GM18511 (cell line): Measurements from ENCODE around the gene TMEM135.
"Not testable (repeated sequence)": the region's sequence is repeated elsewhere in the genome, so short reads cannot be mapped to it uniquely, and the experiment has no call there.

Source experiments
- ATAC-seq: cut with Tn5 transposase; IDR thresholded peaks from one replicate; pipeline ENCODE4 v1.9.1; 2021; ENCODE audit warnings: mild to moderate bottlenecking, moderate library complexity; ENCODE audit not compliant: unreplicated experiment

Gene TMEM135

DNA sequence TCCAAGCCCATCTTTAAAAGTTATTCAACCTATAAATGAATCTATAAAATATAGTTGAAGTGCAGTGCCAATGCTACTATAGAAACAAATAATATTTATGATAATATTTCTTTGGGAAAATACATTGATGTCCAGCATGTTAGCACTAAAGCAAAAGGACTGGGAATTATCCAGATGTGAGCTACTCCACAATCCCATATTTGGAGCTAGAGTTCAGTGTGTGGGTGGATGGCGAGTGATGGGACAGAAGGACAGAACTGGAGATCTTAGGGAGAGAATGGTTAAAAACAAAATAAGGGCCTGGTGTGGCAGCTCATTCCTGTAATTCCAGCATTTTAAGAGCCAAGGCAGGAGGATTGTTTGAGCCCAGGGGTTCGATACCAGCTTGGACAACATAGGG, 216.8 kb downstream of the TMEM135 start:
- no peak for ATAC-seq

DNA sequence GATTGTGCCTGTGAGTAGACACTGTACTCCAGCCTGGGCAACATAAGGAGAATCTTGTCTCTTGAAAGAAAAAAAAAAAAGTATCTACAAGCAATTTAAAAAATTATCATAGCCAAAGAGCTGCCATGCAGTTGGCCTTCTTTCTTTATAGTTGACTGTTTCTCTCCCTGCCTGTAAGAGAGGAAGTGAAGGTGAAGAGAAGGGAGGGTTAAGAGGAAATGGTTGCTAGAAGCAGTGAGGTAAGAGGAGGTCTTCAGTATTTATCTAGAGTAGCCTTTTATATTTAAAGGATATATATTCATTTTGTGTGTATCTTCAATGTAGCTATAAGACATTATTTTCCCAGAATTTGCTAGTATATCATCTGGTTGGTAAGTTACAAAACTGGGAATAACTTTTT, 217.9 kb downstream of the TMEM135 start:
- ATAC-seq: no peak

DNA sequence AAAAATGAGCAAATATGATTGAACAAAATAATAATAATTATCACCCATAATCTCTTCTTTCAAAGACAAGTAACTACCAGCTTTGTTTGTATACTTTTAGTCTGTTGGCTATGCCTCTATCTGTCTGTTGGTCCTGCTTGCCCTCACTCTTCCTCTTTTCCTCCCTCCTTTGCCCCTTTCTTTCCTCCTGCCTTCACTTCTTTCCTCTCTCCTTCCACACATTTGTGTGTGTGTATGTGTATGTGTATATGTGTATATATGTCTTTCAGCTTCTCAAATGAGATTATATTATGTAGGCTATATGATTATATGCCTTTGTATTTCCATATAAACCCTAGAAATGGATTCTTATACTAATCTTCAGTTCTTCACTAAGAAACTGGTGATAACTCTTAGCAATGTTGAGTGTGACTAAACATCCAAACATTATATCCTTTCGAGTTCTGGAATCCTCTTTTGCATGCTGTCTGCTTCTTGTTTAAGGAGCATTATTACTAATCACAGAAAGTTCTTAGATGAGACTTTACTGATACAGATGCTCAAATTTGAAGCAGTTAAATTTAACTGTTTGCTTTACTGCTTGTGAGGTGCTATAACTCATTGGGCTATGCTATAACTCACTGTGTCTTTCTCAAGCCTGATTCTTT, 219.1 kb downstream of the TMEM135 start:
- no peak for ATAC-seq

DNA sequence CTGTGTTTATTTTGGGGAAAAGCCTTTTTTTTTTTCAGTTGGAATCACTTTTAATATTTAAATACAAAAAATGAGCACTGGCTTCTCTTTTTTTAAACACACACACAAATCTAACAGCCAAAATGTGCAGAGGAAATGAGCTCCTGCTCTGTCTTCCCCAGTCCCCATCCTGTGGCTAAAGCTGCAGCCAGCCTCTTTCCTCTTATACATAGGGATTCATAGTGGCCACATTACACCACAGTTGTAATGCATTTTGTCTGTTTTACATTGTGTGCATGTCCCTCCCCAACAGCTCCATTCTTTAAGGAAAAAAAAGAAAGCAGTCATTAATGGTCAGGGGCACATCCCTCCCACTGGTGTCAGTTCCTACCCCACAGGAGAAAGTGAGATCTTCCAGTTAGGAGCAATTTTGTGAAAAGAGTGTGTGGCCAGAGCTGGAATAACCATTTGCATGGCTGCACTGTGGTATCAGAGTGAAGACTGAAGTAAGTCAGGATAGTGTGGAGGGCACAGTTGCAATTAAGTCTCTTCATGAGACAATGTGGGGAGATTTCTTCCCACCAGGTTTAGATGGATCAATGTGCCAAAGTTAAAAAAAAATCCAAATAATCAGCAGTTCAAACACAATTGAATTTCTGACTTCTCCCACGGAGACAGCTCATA, 220.6 kb downstream of the TMEM135 start:
- no peak for ATAC-seq

DNA sequence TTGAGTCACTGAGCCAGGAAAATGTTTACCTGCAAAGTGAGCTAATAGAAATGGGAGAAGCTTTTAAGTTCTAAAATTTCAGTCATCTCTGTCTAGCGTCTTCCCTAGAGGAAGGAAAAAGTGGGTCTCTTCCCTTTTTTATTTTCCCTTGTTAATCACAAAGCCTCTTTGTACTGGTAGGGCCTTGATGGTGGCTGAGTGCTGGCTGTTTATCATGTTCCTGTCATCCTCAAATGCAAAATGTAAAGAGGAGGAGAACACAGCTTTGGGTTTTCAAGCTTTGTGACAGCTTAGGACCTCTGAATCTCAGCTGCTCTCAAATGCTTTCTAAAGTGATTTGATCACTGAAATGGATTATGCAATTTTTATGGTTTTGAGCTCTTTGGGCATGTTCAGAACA, 222.0 kb downstream of the TMEM135 start:
- ATAC-seq: no peak

DNA sequence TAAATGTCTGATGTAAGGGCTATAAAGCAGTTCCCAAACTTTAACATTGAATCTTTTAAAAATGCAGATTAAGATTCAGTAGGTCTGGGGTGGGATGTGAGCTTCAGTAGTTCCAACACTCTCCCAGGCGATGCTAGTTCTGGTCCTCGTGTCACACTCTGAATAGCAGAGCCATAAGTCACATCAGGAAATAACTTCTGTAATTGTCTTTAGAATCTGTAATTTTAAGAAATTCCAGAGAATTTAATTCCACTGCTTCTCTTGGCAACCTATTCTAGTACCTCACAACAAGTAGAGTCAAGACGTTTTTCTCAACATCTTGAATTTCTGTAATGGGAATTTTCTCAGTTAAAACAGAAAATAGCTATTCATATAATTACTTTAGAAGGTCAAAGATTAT, 223.1 kb downstream of the TMEM135 start:
- ATAC-seq: no peak

DNA sequence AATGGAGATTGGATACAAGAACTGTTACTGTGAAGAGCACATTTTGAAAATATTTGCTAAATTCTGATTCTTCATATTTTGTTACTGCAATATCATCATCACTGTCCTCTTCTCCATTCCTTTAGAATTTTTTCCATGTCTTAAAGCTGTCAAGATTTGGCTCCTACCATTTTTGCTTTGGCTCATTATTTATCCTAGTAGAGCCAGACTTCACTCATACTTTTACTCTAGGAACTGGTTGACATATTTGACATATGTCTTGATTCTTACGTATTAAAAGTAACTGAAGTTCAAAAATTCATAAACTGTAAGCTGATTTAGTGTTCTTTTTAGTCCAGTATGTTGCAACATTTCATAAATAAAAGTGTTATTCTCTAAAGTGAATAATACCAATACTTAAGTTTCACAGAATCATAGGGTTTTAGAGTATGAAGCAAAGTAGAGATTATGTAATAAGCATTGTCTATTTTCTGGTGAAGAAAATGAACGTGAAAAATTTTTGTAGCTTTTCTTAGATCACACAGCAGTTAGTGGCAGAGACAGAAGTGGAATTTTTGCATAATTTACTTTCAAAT, 225.6 kb downstream of the TMEM135 start:
- no peak for ATAC-seq

DNA sequence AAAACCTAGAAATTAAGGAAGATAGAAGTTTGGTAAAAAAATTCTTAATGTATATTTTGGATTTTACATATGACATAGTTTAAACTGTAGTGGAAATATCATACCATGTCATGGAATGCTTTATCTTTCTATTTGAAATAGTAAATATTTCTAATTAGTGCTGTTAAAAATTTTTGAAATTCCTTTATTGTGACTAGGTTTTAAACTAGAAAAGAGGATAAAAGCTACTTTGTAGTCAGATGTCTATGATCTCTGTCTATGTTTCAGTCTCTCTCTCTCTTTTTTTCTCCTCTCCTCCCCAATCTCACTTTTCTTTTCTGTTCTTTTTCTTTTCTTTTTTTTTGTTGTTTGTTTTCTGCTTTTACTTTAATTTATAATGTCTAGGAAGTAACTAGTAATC, 226.2 kb downstream of the TMEM135 start:
- ATAC-seq: no peak

DNA sequence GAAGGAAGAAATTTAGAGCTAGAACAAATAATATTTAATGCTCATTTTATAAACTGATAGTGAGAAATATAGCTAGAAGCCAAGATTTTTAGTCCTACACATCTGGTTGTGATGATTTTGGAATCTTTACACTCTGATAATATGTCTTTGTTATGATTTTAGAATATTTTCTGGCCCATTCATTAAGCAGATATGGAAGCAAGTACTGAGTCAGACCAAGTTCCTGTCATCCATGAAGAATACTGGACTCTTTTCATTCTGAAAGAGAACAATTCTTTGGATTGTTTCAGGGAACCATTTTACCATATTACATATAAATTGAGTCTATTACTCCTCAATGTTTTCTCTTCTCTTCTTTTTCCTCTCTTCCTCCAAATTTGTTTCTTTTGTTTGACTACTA, 227.4 kb downstream of the TMEM135 start:
- no peak for ATAC-seq

DNA sequence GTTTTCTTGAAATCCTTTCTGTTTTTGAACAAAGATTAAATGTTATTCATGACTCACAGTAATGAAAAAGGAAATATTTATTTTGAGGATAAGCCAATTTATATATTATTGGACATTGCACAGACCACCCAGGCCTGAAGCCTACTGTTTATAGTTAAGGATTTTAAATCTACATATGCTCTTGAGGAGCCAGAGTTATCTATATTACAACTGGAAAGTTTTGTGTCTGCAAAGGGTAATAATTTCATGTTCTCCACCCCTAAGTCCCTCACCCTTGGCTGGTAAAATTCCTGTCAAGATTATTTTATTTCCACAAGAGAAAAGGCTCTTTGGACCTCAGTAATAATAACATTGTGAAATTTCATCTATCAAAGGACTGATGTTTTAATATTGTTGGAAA, 228.2 kb downstream of the TMEM135 start:
- ATAC-seq: no peak

DNA sequence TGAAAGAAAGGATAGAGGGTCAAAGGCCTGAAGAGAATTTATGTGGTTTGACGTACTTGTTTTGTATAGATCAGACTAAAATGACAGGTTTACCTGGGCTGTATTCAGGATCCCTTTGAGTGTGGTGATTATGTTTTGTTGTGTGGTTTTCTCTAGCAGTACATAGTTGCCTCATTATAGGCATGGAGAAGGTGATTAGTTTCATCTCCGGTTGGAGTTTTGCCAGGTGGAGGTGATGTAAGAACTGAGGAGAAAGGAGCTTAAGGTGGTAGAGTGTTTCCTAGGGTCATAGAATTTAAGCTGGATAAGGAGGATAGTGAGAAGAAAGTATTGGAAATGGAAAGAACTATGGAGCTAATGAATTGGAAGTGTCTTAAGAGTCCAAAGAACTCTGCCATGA, 229.0 kb downstream of the TMEM135 start:
- no peak for ATAC-seq

DNA sequence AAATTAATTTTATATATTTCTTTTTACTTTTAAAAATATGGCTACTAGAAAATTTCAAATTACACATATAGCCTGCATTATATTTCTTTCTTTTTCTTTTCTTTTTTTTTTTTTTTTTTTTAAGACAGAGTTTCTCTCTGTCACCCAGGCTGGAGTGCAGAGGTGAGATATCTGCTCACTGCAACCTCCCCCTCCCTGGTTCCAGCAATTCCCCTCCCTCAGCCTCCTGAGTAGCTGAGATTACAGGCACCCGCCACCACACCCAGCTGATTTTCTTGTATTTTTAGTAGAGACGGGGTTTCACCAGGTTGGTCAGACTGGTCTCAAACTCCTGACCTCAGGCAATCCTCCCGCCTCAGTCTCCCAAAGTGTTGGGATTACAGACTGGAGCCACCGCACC, 234.2 kb downstream of the TMEM135 start:
- ATAC-seq: not testable (repeated sequence)

DNA sequence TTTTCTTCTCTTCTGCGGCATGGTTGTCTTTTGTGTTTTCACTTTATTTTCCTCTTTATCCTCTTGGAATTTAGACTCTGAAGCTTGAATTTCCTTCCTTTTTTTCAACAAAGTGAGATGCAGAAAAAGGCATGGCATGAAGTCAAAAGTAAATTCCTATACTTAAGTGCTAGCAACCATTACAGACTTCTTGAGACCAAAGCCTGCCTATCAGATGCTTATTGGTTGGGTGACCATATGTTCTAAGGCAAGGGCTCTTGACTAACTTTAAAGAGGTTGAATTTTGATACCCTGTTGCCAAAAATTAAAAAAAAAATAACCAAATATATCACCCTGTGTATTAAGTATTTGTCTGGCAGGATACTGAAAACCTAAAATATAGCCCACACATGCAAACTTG, 237.4 kb downstream of the TMEM135 start:
- ATAC-seq: no peak

DNA sequence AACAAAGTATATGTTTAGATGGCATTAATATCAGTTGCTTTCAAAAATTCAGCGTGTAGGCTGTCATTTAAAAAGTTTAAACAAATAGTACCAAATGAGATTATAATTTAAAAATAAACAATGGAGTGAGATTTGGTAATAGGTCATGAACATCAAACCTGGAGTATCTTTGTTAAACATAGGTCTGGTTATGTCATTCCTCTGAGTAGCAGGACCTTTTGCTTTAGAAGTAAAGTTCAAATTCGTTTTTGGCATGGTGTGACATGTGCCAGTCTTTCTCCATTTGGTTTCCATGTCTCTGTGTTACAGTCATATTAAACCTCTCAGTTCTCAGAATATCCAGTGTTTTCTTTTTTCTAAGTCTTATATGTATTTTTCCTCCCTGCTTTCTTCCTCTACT, 242.4 kb downstream of the TMEM135 start:
- ATAC-seq: no peak

DNA sequence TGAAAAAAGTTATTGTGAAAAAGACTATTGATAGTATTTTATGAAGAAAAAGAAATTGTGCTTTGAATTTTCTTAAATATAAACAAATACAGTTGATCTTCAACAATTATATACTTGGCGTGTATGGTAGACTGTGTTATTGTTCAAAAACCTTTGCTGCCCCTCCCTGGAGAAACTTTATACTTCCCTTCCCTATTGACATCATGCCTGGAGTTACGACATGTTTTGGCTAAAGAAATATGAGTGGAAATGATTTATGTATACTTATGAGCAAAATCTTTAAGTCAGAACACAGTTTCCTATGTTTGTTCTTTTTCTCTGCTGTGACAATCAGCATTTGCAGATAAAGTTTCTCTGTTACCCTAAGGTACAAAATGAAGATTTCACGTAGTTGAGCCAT, 243.8 kb downstream of the TMEM135 start:
- ATAC-seq: no peak

DNA sequence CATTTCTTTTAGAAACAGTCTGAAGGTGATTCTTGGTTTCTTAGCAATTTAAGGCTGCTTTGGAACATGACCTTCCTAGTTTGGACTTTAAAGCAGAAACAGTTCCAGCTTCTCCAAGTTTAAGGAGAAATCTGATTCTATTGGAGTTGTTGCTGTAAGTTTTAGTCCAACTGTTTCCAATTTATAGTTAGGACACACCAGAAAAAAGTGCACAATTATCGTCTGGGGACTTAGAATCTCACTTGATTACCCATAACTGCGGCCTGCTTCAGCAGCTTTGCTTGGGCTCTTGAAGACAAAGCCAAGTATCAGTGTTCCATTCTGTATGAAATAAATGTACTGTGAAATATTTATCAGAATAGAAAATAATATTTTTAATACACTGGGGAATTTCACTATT, 246.6 kb downstream of the TMEM135 start:
- ATAC-seq: no peak

DNA sequence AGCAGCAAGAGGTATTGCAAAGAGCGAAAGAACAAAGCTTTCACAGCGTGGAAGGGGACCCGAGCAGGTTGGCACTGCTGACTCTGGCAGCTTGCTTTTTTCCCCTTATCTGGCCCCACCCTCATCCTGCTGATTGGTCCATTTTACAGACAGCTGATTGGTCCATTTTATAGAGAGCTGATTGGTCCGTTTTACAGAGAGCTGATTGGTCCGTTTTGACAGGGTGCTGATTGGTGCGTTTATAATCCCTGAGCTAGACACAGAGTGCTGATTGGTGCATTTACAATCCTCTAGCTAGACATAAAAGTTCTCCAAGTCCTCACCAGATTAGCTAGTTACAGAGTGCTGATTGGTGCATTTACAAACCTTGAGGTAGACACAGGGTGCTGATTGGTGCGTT, 247.9 kb downstream of the TMEM135 start:
- ATAC-seq: not testable (repeated sequence)

DNA sequence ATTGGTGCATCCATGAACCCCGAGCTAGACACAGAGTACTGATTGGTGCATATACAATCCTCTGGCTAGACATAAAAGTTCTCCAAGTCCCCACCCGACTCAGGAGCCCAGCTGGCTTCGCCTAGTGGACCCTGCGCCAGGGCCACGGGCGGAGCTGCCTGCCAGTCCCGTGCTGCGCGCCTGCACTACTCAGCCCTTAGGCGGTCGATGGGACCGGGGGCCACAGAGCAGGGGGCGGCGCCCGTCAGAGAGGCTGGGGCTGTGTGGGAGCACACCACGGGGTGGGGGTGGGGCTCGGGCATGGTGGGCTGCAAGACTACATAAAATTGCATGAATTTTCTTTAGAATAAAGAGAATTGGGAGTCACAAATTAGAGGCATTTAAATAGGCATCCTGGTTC, 248.6 kb downstream of the TMEM135 start:
- no peak for ATAC-seq

DNA sequence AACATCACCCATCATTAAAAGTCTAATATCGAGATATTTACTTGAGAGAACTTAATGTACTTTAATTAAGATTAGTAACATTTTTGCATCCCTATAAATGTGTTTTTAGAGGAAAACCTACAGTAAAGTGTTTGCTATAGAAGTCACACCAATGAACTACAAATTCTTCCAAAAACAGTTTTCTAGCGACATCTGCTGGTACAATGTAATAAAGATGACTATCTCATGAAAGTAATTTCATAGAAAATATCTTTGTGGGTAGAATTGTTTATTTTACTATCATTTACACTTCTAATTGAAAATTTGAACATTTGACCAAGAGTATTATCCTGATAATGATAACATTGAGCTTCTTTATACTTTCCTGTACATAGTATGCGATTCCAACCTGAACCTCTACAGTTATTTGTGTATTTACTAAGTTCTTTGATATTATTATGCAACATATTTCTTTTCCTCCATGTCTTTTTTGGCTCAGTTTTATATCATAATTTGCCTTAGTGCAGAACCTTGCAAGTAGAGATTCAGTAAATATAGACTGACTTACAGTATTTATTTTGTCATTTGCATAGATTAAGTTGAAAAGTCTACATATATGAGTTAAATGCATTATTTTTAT, 252.7 kb downstream of the TMEM135 start:
- peak; percentile 65 for ATAC-seq

DNA sequence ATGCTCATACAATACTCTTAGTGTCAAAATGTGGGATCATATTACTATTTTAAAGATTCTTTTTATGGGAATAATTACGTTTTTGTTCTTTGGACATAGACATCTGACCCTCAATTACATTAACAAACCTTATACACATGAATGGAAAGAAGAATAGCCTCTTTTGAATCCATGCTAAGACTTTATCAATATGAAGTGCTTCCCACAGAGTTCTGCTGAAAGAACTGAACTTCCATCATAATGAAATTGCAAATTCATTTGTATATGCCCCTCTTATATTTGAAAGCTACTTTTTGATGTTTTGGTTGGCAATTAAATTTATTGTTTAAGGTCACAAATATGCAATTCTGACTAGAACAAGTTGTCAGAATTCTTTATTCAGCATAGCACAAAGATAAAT, 254.9 kb downstream of the TMEM135 start:
- ATAC-seq: no peak

DNA sequence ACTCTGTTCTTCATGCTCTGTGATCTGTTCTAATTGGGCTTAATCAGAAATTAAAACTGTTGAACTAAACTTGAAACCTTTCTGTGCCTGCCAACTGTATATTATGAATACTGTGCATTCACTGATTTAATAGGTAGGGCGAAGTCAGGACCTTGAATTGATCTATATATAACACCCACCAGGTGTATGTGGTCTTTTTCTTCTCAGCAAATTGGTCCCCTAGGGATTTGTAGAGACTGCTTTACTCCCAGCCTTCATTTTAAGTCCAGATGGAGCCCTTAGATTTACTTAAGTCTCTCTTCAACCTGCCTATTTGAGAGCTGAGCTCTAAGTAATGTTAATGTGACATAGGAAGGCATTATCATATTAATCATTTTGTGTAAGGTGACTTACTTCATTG, 257.5 kb downstream of the TMEM135 start:
- ATAC-seq: no peak

DNA sequence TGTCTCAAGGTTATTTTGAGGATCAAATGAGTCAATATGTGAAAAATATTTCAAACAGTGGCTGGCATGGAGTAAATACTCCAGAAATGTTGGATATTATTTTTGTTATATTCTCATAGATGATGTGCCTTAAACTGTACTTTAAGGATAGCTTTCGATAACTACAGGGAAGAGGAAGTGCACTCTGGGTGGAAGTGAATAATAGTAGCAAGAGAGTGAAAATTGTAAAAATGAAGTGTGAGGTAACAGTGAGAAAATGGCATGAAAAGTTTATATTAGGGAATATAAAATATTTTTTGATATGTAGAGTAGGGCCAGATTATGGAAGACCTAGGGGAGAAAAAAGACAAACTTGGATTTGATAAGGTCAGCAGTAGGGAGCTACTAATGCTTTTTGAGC, 258.9 kb downstream of the TMEM135 start:
- no peak for ATAC-seq
